ENCODE measurements around the gene FBXL12.
A peak's percentile ranks its signal among the peaks of the same experiment; 100 is the strongest.
"Not testable (repeated sequence)": the region's sequence is repeated elsewhere in the genome, so short reads cannot be mapped to it uniquely, and the experiment has no call there.

The FBXL12 gene

GRCh38 chr19:9818734-9819595 is at the start of gene FBXL12:
Gene FBXL12 (minus strand): TSS chr19:9819079. CDS start chr19:9818813, 266 bp downstream.
- peak; percentile 95 for DNase-seq

GRCh38 chr19:9865732-9866501 is 47.0 kb upstream of the FBXL12 start:
- peak; percentile 69 for DNase-seq

GRCh38 chr19:9863759-9864158 is 44.9 kb upstream of the FBXL12 start:
- no peak for DNase-seq

GRCh38 chr19:9862938-9863337 is 44.1 kb upstream of the FBXL12 start:
- no peak for DNase-seq

GRCh38 chr19:9861503-9861902 is 42.6 kb upstream of the FBXL12 start:
- DNase-seq = no peak

- no peak for DNase-seq
Measured at GRCh38 chr19:9860407-9860806, 41.5 kb upstream of the FBXL12 start.

GRCh38 chr19:9858766-9859165 is 39.9 kb upstream of the FBXL12 start:
- DNase-seq = no peak

- no peak for DNase-seq
Measured at GRCh38 chr19:9857920-9858746, 39.3 kb upstream of the FBXL12 start.

- DNase-seq = no peak
Measured at GRCh38 chr19:9857076-9857721, 38.3 kb upstream of the FBXL12 start.

- DNase-seq = no peak
Measured at GRCh38 chr19:9856609-9857008, 37.7 kb upstream of the FBXL12 start.

GRCh38 chr19:9854282-9854846 is 35.5 kb upstream of the FBXL12 start:
- no peak for DNase-seq

GRCh38 chr19:9850235-9850959 is 31.5 kb upstream of the FBXL12 start:
- peak; percentile 31 for DNase-seq

- DNase-seq = no peak
Measured at GRCh38 chr19:9849791-9850190, 30.9 kb upstream of the FBXL12 start.

GRCh38 chr19:9848762-9849161 is 29.9 kb upstream of the FBXL12 start:
- DNase-seq = no peak

GRCh38 chr19:9848060-9848459 is 29.2 kb upstream of the FBXL12 start:
- DNase-seq = peak; percentile 7

- peak; percentile 14 for DNase-seq
Measured at GRCh38 chr19:9847087-9847671, 28.3 kb upstream of the FBXL12 start.

GRCh38 chr19:9843626-9844273 is 24.9 kb upstream of the FBXL12 start:
- DNase-seq = not testable (repeated sequence)

- DNase-seq = no peak
Measured at GRCh38 chr19:9842834-9843625, 24.2 kb upstream of the FBXL12 start.

GRCh38 chr19:9839415-9839814 is 20.5 kb upstream of the FBXL12 start:
- DNase-seq = no peak

GRCh38 chr19:9838324-9838723 is 19.4 kb upstream of the FBXL12 start:
- no peak for DNase-seq
